ENCODE results near the gene OLFM3.

GRCh38 chr1:102019530-102019929, 22.8 kb upstream of the OLFM3 start:
- TF ChIP-seq, protein P1, sequence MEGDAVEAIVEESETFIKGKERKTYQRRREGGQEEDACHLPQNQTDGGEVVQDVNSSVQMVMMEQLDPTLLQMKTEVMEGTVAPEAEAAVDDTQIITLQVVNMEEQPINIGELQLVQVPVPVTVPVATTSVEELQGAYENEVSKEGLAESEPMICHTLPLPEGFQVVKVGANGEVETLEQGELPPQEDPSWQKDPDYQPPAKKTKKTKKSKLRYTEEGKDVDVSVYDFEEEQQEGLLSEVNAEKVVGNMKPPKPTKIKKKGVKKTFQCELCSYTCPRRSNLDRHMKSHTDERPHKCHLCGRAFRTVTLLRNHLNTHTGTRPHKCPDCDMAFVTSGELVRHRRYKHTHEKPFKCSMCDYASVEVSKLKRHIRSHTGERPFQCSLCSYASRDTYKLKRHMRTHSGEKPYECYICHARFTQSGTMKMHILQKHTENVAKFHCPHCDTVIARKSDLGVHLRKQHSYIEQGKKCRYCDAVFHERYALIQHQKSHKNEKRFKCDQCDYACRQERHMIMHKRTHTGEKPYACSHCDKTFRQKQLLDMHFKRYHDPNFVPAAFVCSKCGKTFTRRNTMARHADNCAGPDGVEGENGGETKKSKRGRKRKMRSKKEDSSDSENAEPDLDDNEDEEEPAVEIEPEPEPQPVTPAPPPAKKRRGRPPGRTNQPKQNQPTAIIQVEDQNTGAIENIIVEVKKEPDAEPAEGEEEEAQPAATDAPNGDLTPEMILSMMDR (IDR thresholded peaks at IDR 0.05; ENCODE audit: insufficient read depth, low read length, poor library complexity, severe bottlenecking) = no peak
- TF ChIP-seq EZH2phosphoT487 (conservative IDR thresholded peaks at IDR 0.05; ENCODE audit: low read length) = no peak

All from SU-DHL-6 (cell line).